Tibial nerve (tissue), 4 donors: ENCODE results near the gene PCDHGB6. TPM values are rescaled to one million over a fixed set of nuclear protein-coding genes. Genes with fewer than 3 reads are reported as not detected.
"Not testable (repeated sequence)": the region's sequence is repeated elsewhere in the genome, so short reads cannot be mapped to it uniquely, and the experiment has no call there.

Experiments
- DNase-seq, 2 donors: peaks; one replicate each; pipeline ENCODE4 v3.0.0-alpha.2; 2019; ENCODE audit warnings: low spot score in 2 of 2
- H3K27ac ChIP-seq, 4 donors: fragments of 200-600 bp; sonication (generic) in 3 of 4; one replicate each; pipeline ENCODE4 v1.5.1; 2017 to 2019; ENCODE audit warnings: mild to moderate bottlenecking in 1 of 4
- H3K27me3 ChIP-seq, 2 donors: fragments of 200-600 bp; sonication (generic) in 1 of 2; one replicate each; pipeline versions ENCODE4 v1.5.1 to v1.6.0; 2017 to 2019
- H3K36me3 ChIP-seq, 3 donors: fragments of 200-600 bp; sonication (generic); one replicate each; pipeline ENCODE4 v1.5.1; 2018 to 2019
- H3K4me1 ChIP-seq, 4 donors: fragments of 200-600 bp; sonication (generic) in 3 of 4; one replicate each; pipeline ENCODE4 v1.5.1; 2017 to 2019
- H3K4me3 ChIP-seq, 4 donors: fragments of 200-600 bp; sonication (generic) in 3 of 4; one replicate each; pipeline ENCODE4 v1.5.1; 2017 to 2019; ENCODE audit warnings: mild to moderate bottlenecking in 1 of 4, moderate library complexity in 1 of 4
- H3K9me3 ChIP-seq, 4 donors: fragments of 200-600 bp; sonication (generic) in 3 of 4; one replicate each; pipeline ENCODE4 v1.5.1; 2017 to 2019
- CTCF ChIP-seq, 5 experiments: fragments of 200-600 bp in 3 of 5; fragments of 450-650 bp in 2 of 5; sonication (generic) in 3 of 5; IDR thresholded peaks; one replicate each; pipeline ENCODE4 v1.5.1; 2016 to 2019; ENCODE audit warnings: antibody characterized with exemption in 5 of 5, mild to moderate bottlenecking in 3 of 5, moderate library complexity in 2 of 5
- EP300 ChIP-seq, 2 donors: sonication (generic); formaldehyde crosslinking; IDR thresholded peaks; one replicate each; pipeline ENCODE4 v1.6.1; 2017; ENCODE audit warnings: antibody characterized with exemption in 2 of 2, mild to moderate bottlenecking in 1 of 2
- POLR2A ChIP-seq, 2 donors: fragments of 450-650 bp; IDR thresholded peaks; one replicate each; pipeline ENCODE4 v1.6.1; 2017; ENCODE audit warnings: antibody characterized with exemption in 2 of 2, mild to moderate bottlenecking in 2 of 2, moderate library complexity in 2 of 2
- WGBS, 2 donors: methylation state at CpG; one replicate each; pipeline ENCODE4 v1.1.5; 2018; 5-methylcytosine and 5-hydroxymethylcytosine counted together
- total RNA-seq, 4 donors: library from RNA; depleted of rRNA; stranded (reverse); fragments of >200 nt; gene quantifications; one replicate each; pipeline ENCODE4 v1.1.0, GENCODE V29; 2016

PCDHGB6 gene
- total RNA-seq, 4 donors from 2014 or later, result 9.2 to 16.8 (median 13.9) TPM

- Histone ChIP-seq H3K4me3 (no peak overlapping the region), H3K27me3 (no peaks in the 10 kb centered on the region), H3K4me1 (no peaks in the 10 kb centered on the region), H3K36me3 (peaks cover 0 to 28% (median 0%) of the 10 kb centered on the region in 3 donors), H3K9me3 (peaks cover 6 to 100% (median 59%) of the 10 kb centered on the region in 4 donors), H3K27ac (no peak overlapping the region)
- 44 to 47% methylated on average over 38 to 52 of the region's 53 CpGs for WGBS, 2 donors
- no peak for DNase-seq
- TF ChIP-seq POLR2A (IDR thresholded peaks at IDR 0.05) (no peak), EP300 (IDR thresholded peaks at IDR 0.05) (no peak), CTCF (IDR thresholded peaks at IDR 0.05) (no peak)
These were observed 20.1 kb downstream of the PCDHGB6 start for GRCh38 chr5:141427783-141428426.

- WGBS, 2 donors, result 15 to 23% methylated on average over 33 of the region's 33 CpGs
- Histone ChIP-seq H3K36me3 (peaks cover 0 to 23% (median 0%) of the 10 kb centered on the region in 3 donors), H3K4me3 (peak within 1 kb of the TSS in 2 of 4 donors; percentile 15 to 41), H3K27ac (no peak within 1 kb of the TSS), H3K27me3 (no peaks in the 10 kb centered on the region), H3K4me1 (no peaks in the 10 kb centered on the region), H3K9me3 (peaks cover 6 to 100% (median 54%) of the 10 kb centered on the region in 4 donors)
- DNase-seq, result peak in 1 of 2 donors; percentile 38
- TF ChIP-seq EP300 (IDR thresholded peaks at IDR 0.05) (no peak), CTCF (IDR thresholded peaks at IDR 0.05) (peak in 1 of 5 experiments; percentile 15)
These were observed 22.7 kb downstream of the PCDHGB6 start, which contains the start of gene PCDHGA12 for GRCh38 chr5:141430332-141431113. Gene PCDHGA12, plus strand, starts transcription at chr5:141430507. Its CDS starts 253 bp downstream, at chr5:141430760.

GRCh38 chr5:141431286-141431685 lies 23.5 kb downstream of the PCDHGB6 start:
- no peak for DNase-seq
- 14 to 17% methylated on average over 19 to 37 of the region's 37 CpGs for WGBS, 2 donors
- Histone ChIP-seq H3K4me3 (peak overlapping the region in 2 of 4 donors; percentile 15 to 41), H3K36me3 (peaks cover 0 to 17% (median 0%) of the 10 kb centered on the region in 3 donors), H3K27ac (no peak overlapping the region), H3K9me3 (peaks cover 6 to 100% (median 51%) of the 10 kb centered on the region in 4 donors), H3K27me3 (no peaks in the 10 kb centered on the region), H3K4me1 (no peaks in the 10 kb centered on the region)
- TF ChIP-seq CTCF (IDR thresholded peaks at IDR 0.05), result no peak
- TF ChIP-seq POLR2A (IDR thresholded peaks at IDR 0.05), result no peak
- no peak for TF ChIP-seq EP300 (IDR thresholded peaks at IDR 0.05)

GRCh38 chr5:141432308-141432707 lies 24.5 kb downstream of the PCDHGB6 start:
- H3K4me3 ChIP-seq, H3K27me3 ChIP-seq, H3K27ac ChIP-seq, DNase-seq, H3K4me1 ChIP-seq: not testable (repeated sequence)
- 42 to 48% methylated on average over 12 to 22 of the region's 38 CpGs for WGBS, 2 donors
- Histone ChIP-seq H3K36me3 (peaks cover 0 to 12% (median 0%) of the 10 kb centered on the region in 3 donors), H3K9me3 (peaks cover 3 to 100% (median 50%) of the 10 kb centered on the region in 4 donors)

DNA sequence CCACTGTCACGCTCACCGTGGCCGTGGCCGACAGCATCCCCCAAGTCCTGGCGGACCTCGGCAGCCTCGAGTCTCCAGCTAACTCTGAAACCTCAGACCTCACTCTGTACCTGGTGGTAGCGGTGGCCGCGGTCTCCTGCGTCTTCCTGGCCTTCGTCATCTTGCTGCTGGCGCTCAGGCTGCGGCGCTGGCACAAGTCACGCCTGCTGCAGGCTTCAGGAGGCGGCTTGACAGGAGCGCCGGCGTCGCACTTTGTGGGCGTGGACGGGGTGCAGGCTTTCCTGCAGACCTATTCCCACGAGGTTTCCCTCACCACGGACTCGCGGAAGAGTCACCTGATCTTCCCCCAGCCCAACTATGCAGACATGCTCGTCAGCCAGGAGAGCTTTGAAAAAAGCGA lies 24.9 kb downstream of the PCDHGB6 start:
- H3K4me3 ChIP-seq, DNase-seq, H3K27me3 ChIP-seq, H3K27ac ChIP-seq, H3K4me1 ChIP-seq: not testable (repeated sequence)
- Histone ChIP-seq H3K36me3 (peaks cover 0 to 12% (median 0%) of the 10 kb centered on the region in 3 donors), H3K9me3 (peaks cover 0 to 100% (median 50%) of the 10 kb centered on the region in 4 donors)
- 26 to 35% methylated on average over 19 to 29 of the region's 29 CpGs for WGBS, 2 donors

GRCh38 chr5:141434006-141434405 lies 26.2 kb downstream of the PCDHGB6 start:
- Histone ChIP-seq H3K27me3 (no peaks in the 10 kb centered on the region), H3K36me3 (peaks cover 0 to 16% (median 0%) of the 10 kb centered on the region in 3 donors), H3K4me3 (no peak overlapping the region), H3K9me3 (peaks cover 0 to 98% (median 46%) of the 10 kb centered on the region in 4 donors), H3K27ac (no peak overlapping the region), H3K4me1 (no peaks in the 10 kb centered on the region)
- TF ChIP-seq POLR2A (IDR thresholded peaks at IDR 0.05) (no peak), EP300 (IDR thresholded peaks at IDR 0.05) (no peak), CTCF (IDR thresholded peaks at IDR 0.05) (no peak)
- DNase-seq, result no peak
- WGBS, 2 donors, result 82 to 97% methylated on average over 2 of the region's 2 CpGs
